Dedifferentiated amniotic fluid mesenchymal stem cell (primary cell): ENCODE measurements around the gene FAM187B.
A peak's percentile ranks its signal among the peaks of the same experiment; 100 is the strongest.
"Not testable (repeated sequence)": the region's sequence is repeated elsewhere in the genome, so short reads cannot be mapped to it uniquely, and the experiment has no call there.

Experiments used
- DNase-seq: peaks from one replicate; pipeline ENCODE4 v3.0.0-alpha.2; 2016; ENCODE audit errors: extremely low spot score

The FAM187B gene

DNA sequence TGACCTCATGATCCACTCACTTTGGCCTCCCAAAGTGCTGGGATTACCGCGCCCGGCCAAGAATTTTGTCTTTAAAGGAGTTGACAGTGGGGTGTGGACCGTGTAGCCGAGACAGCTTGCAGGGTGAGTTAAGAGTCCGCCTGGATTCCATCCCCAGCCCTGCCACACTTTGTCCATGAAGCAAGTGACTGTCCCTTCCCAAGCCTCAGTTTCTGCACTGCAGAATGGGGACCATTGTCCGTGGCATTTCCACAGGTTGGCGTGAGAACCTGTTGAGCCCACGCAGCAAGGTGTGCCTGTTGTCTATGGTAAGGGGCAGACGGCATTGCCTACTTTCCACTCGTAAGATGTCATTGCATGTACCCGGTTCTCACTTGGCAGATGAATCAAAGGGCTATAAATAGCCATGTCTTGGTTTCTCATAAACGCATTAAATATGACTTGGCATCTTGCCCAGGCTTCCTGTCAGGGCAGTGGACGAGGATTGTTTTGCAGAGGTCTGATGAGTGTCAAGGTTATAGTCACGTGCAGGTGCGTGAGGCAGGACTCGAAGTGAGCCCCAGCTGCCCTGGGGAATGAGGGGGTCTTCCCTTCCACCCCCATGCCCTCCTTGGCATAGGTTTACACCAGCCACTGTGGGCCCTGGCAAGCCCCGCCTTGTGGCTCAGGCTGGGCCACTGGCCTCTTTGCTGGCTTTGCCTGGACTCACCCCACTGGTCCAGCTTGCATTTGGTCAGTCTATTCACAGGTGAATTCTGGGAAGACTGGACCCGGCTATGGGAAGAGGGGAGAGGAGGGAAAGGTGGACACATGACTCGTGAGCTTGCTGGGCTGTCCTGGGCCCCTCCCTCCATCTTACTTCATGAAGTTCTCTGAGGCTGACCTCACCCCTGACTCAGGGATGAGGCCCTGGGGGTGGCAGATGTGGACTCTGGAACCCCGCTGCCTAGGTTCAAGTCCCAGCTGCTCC lies 14.6 kb downstream of the FAM187B start:
- peak; percentile 35 for DNase-seq

DNA sequence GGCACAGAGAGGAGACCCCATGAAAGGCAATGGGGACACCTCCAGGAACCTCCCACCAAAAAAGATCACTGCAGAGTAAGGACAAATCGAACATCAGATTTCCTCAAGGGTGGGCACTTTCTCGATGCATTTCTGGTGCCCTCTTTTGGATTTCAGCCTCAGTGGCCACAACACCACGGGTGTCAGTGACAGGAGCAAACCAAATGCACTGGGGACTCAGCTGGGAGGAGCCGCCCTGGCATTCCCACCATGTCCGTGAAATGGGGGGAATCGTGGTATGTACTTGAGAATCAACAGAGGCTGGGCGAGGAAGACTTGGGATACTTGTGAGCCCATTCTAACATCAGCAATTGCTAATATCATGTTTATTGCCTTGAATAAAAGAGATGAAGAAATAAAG lies 16.3 kb downstream of the FAM187B start:
- no peak for DNase-seq

DNA sequence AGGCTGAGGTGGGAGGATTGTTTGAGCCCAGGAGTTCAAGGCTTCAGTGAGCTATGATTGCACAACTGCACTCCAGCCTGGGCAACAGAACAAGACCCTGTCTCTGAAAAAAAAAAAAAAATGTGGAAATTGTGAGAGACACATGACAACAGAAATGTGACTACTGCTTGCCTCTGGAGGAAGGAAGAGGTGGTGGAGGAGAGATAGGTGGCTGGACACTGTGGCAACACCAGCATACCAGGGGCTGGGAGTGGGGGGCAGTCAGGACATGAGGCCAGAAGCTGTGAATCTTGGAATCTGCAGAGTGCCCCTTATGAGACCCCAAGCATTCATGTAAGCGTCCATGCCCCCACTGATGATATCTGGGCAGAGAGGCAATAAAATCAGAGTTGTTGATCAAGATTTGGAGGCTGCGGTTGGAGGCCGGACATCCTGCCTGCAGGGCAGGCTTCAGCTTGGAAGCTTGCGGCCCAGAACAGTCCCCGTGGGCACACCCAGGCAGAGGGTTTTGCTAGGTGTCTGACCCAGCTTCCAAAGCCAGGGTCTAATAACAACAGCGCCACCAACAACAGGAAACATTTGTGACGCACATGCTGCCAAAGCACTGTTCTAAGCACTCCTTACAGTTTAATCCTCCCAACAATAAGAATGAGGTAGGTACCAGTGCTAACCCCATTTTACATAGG lies 16.9 kb downstream of the FAM187B start:
- DNase-seq: no peak

DNA sequence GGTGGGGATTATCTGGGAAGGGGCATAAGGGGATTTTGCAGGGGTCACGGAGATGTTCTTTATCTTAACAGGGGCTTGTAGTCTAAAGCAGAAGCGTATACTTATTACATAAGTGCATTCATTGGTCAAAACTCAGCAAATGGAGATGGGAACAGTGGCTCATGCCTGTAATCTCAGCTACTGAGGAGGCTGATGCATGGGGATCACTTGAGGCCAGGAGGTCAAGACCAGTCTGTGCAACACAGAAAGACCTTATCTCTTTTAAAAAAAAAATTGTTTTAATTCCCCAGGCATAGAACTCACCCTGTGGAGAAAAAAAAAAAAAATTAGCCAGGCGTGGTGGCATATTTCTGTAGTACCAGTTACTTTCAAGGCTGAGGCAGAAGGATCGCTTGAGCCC lies 18.9 kb downstream of the FAM187B start:
- DNase-seq: no peak

DNA sequence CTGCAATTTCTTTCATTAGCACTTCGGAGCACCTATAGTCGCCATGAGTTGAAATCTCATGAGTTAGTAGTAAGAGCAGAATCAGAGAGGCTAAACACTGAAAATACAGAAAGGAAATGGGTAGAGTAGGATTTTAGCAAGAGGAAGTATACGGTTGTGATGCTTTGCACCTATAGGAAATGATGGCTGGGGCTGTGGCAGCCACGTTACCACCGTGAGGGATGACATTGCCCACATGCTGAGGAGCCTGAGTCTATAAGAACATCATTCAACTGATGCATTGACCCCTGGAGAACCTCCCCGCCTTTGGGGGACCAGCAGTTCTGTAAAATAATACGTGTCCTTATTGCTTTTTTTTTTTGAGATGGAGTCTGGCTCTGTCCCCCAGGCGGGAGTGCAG lies 20.4 kb downstream of the FAM187B start:
- DNase-seq: no peak

DNA sequence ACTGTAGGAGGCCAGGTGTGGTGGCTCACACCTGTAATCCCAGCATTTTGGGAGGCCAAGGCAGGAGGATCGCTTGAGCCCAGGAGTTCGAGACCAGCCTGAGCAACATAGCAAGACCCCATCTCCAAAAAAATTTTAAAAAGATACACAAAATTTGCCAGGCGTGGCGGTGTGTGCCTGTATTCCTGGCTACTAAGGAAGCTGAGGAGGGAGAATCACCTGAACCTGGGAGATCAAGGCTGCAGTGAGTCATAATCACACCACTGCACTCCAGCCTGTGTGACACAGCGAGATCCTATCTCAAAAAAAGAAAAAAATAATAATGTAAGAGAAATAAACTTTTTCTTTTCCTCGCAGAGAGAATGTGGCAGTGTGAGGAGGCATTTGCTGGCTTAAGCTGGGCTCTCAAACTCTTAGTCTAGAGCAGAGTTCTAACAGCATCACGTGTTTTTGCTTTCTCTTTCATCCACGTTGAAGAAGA lies 21.1 kb downstream of the FAM187B start:
- no peak for DNase-seq

DNA sequence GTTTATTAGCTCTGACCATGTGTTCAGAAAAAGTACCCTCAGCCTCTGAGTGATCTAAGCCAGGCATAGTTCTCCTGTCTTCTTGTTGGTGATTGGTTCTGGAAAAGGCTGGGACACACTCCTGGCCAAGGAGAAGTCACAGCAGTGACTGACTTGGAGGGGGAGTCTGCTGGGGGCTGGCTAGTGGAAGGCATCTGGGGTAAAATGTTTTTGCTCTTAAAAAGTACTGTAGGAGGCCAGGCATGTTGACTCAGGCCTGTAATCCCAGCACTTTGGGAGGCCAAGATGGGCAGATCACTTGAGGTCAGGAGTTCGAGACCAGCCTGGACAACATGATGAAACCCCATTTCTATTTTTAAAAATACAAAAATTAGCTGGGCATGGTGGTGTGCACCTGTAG lies 21.7 kb downstream of the FAM187B start:
- no peak for DNase-seq

DNA sequence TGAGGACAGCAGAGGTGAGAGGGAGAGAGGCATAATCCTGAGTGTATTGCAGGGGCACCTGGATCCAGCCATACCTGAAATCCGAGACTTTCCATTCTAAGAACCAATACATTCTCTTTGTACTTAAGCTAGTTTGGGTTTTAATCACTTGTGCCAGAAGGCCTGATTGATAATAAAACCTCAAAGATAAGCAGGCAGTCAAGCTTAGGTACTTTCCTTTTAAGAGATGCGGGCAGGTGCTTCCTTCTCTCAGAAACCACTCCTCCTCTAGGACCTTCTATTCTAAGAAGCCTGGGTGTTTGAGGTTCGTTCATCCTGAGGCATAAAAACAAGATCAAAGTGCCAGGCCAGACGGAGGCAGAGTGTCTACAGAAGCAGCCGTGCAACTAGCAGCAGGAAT lies 22.2 kb downstream of the FAM187B start:
- DNase-seq: no peak

DNA sequence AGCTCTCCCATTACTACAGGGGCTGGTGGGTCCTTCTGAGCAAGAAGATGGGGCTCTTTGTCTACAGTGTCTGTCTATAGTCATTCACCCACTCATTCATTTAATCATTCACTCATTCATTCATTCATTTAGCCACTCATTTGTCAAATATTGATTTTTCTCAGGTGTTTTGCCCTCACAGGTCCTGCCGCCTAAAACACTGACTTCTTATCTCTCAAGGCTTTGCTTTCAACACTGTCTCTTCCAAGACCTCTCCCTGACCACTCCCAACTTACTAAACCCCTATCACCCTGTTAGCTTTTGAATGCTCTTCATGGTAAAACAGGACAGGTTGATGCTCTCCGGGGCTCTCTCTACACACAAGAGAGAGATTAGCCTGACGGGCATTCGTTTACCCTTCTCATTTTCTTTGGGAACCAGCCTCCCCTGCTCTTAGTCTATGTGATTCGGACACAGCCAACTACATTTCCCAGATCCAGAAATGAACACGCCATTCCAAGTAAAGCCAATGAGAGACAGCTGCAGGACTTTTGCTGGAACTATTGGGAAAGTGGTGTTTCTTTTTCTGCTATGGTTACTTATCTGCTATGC lies 22.7 kb downstream of the FAM187B start:
- DNase-seq: no peak

DNA sequence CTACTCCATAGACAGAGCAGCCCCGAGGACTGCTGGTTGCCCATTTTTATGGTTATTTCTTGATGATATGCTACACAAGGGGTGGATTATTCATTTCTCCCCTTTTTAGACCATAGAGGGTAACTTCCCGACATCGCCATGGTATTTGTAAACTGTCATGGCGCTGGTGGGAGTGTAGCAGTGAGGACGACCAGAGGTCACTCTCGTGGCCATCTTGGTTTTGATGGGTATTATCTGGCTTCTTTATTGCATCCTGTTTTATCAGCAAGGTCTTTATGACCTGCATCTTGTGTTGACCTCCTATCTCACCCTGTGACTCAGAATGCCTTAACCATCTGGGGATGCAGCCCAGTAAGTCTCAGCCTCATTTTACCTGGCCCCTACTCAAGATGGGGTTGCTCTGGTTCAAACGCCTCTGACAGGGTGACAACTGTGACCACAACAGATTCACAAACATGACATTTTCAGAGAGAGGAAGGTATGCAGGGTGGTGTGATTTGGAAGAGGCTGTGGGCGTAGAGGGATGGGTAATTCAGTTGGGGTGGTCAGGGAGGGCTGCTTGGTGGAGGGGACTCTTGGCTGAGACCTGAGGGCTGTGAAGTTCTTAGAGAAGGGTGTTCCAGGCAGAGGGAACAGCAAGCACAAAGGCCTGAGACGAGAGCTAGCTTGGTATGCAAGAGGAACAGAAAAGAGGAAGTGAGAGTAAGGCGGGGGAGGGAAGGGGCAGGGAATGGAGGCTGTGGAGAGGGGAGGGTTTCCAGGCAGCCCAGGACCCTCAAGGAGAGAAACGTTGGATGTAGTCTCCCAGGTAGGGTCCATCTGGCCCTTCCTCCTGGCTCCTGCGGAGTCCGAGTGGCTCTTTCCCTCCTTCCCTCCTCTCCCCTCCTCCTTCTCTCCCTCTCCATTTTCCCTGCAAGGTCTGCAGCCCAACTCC lies 23.5 kb downstream of the FAM187B start:
- DNase-seq: no peak

DNA sequence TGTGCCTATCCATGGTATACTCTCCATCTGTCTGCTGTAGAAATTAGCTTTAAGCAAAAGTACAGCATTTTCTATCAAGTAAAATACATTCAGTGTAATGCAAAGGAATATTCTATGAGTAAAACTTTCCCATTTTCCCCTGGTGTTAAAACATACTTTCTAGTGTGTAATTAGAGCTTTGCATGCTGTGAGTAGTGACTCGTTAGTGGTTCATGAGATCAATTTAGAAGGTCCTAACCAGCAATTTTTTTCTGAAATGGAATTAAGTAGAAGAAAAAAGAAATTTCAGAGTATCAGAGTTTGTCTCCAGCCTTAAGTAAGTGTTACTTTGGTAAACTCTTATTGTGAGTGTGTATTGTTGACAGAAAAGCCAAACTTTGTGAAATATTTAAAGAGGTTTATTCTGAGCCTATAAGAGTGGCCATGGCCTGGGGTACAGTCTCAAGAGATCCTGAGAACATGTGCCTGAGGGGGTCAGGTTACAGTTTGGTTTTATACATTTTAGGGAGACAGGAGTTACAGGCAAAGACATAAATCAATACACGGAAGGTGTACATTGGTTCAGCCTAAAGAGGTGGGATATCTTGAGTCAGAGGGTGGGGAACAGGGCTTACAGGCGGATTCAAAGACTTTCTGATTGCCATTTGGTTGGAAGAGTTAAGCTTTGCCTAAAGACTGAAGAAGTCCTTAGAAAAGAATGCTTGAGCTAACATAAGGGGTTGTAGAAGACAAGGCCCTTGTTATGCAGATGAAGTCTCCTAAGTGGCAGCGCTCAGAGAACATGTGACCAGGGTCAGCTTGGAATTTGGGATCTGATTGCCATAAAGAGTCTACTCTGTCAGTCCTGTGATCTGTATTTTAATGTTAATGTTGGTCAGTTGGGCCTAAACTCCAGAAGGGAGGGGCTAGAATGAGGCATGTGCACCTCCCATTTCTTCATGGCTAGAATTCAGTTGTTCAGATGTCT lies 25.5 kb downstream of the FAM187B start:
- DNase-seq: no peak

DNA sequence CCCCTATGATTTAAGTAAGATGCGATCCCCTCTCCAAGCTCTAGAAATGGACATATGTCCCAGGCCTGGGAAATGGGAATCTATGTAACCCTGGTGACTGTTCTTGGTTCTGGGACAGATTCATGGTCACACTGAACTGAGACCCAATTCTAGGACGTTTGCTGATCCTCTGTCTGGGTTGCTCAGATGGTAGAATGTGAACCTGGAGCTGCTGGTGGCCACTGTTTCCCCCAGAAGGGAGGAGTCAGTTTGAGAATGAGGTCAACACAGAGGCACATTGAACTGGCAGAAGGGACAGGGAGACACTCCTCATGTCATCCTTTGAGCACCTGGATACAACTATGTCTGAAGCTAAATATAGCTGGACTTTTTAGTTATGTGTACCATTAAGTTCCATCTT lies 29.1 kb downstream of the FAM187B start:
- DNase-seq: no peak

DNA sequence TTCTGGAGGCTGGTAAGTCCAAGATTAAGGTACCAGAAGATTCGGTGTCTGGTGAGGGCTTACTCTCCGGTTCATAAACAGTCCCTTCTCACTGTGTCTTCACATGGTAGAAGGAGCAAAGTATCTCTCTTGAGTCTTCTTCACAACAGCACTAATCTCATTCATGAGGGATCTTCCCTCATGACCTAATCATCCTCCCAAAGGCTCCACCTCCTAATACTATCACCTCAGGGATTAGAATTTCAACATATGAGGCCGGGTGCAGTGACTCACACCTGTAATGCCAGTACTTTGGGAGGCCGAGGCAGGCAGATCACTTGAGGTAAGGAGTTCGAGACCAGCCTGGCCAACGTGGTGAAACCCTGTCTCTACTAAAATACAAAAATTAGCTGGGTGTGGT lies 31.7 kb downstream of the FAM187B start:
- not testable (repeated sequence) for DNase-seq

DNA sequence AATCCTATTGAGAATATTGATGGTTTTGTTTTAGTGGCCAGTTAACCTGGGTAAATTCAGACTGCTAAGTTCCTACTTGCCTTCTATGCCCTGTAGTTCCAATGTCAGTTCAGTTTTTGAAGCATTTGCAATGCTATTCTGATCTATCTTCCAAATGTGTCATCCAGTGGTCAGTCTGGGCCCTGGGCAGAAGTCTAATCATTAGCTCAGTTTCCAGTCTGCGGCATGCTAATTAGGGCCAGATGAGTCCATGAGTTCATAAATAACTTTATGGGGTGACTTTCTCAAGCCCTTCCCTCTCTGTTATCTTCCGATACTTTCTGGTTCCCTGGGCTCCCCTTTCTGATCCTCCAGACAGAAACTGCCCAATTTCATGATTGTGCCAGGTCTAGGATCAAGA lies 32.7 kb downstream of the FAM187B start:
- no peak for DNase-seq

DNA sequence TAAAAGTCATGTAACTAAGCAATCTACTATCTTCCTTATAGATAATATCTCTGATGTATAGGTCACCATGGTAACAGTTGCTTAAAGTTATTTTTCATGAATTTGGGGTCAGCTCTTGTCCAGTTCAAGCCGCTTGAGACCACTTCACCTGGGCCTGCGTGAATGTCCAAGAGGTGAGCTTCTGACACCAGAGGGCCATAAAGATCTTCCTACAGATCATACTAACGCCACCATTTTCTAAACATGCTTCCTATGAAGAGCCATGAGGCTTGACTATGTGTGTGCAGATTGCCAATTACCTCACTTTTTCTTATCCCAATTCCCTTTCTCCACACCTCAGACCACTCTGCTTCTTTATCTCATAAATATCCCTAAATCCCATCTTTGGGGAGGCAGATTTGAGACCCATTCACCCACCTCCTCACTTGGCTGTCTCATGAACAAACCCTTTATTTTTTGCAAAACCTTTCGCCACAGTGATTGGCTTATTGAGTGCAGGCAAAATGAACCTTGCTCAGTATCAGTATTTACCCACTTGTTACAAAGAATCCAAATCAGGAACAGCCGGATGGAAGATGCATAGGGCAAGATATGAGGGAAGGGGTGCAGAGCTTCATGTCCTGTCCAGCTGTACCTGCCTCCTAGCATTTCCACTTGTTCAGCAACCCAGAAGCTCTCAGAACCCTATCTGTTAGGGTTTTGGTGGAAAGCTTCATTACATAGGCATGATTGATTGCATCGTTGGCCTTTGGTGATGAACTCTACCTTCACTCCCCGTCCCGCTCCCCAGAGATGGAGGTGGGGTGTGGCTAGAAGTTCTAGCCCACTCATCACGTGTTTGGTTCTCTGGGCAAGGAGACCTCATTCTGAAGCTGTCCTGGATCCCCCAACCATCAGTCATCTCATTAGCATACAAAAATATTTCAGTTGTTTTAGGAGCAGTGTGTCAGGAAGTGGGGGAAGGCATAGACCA lies 34.2 kb downstream of the FAM187B start:
- DNase-seq: no peak

DNA sequence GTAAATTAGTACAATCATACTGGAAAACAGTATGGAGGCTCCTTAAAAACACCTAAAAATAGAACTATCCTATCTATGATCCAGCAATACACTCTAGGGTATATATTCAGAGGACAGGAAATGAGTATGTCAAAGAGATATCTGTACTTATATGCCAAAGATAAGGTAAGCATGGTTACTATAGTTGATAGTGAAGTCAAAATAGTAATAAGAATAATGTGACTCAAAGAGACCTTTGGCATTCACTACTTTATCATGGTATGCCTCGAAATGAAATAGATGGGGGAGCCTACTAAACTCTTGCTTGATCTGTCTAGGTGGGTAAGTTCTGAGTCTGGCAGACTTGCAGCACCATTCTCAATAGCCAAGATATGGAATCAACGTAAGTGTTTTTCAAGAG lies 43.7 kb downstream of the FAM187B start:
- no peak for DNase-seq

DNA sequence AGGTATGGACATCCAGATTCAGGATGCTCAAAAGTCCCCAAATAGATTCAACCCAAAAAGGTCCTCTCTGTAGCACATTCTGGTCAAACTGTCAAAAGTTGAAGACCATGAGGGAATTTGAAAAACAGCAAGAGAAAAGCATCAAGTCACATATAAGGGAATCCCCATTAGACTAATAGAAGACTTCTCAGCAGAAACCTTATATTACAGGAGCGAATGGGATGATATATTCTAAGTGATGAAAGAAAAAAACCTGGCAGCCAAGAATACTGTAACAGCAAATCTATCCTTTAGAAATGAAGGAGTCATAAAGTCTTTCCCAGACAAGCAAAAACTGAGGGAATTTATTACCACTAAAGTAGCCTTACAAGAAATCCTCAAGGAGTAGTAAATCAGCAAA lies 44.3 kb downstream of the FAM187B start:
- DNase-seq: no peak

DNA sequence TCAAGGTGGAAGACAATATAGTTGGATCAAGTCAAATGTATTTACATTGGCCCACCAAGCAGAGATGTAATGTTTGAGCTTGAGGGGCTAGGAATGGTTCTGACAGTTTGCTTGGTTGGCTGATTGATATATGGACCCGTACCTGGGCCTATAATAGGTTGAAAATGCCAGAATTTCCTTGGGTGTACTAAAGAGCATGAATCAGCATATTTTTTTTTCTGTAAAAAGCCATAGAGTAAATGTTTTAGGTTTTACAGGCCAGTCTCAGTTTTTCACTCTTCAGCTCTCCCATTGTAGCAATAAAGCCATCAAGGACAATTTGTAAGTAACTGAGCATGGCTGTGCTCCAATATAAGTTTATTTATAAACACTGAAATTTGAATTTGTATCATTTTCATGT lies 47.2 kb downstream of the FAM187B start:
- no peak for DNase-seq

DNA sequence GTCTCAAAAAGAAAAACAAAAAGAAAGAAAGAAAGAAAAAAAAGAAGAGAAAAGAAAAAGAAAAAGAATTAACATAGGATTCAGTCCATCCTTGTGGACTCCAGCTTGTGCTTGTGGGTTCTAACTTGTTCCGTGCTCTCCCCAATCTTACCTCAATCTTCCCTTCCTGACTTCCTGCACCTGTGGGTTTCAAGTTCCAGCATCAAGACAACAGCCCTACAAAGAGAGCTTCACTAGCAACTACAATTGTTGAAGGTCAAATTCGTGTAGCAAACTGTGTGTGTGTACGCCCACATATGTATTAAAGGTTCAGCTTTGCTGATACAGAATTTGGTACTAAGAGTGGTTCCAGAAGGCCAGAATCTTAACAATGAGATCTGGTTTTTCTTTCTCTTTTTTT lies 48.7 kb downstream of the FAM187B start:
- no peak for DNase-seq
